GM12878 (cell line): ENCODE data around the gene MAK.

Experiments
- TF ChIP-seq, protein P1 (sequence below): fragments of 450-650 bp; IDR thresholded peaks from 2 replicates; pipeline ENCODE4 v1.6.1; 2016; ENCODE audit warnings: mild to moderate bottlenecking
- TF ChIP-seq, protein P2 (sequence below): IDR thresholded peaks from 2 replicates; pipeline ENCODE4 v1.6.1; 2011; ENCODE audit warnings: low read depth, low read length, improper control_type of control experiment, borderline replicate concordance

DNA sequence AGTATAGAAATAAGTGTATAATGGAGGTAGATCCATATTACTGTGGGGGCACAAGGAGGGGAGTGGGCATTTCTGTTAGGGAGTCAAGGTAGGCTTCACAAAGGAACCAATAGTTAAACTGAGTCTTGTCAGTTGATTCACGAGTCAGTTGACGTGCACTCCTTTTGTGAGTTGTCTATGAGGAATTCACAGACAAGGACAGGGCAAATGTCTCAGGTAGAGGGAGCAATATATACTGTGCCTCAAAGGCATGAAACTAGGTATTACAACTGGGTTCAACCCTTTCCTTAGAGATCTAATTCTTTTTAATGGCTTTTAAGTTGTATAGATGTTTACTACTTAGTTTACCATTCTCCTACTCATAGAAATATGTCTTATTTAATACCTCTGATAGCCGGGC, 104.5 kb downstream of the MAK start:
- TF ChIP-seq, protein P1, sequence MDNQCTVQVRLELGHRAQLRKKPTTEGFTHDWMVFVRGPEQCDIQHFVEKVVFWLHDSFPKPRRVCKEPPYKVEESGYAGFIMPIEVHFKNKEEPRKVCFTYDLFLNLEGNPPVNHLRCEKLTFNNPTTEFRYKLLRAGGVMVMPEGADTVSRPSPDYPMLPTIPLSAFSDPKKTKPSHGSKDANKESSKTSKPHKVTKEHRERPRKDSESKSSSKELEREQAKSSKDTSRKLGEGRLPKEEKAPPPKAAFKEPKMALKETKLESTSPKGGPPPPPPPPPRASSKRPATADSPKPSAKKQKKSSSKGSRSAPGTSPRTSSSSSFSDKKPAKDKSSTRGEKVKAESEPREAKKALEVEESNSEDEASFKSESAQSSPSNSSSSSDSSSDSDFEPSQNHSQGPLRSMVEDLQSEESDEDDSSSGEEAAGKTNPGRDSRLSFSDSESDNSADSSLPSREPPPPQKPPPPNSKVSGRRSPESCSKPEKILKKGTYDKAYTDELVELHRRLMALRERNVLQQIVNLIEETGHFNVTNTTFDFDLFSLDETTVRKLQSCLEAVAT = no peak
- TF ChIP-seq, protein P2, sequence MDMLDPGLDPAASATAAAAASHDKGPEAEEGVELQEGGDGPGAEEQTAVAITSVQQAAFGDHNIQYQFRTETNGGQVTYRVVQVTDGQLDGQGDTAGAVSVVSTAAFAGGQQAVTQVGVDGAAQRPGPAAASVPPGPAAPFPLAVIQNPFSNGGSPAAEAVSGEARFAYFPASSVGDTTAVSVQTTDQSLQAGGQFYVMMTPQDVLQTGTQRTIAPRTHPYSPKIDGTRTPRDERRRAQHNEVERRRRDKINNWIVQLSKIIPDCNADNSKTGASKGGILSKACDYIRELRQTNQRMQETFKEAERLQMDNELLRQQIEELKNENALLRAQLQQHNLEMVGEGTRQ = no peak
